C4-2B (cell line): ENCODE data around the gene HIVEP3.

Source experiments
- CTCF ChIP-seq: fragments of 450-650 bp; conservative IDR thresholded peaks from 2 replicates; pipeline ENCODE4 v1.5.1; 2017; ENCODE audit warnings: mild to moderate bottlenecking
- ZFX ChIP-seq: fragments of 450-650 bp; IDR thresholded peaks from 2 replicates; pipeline ENCODE4 v1.6.1; 2017

- no peak for TF ChIP-seq CTCF
- TF ChIP-seq ZFX, result no peak
Observed at GRCh38 chr1:41699861-41700248, 218.9 kb downstream of the HIVEP3 start.
